MCF 10A (cell line): ENCODE data around the gene THADA. TPM values are rescaled to one million over a fixed set of nuclear protein-coding genes. Genes with fewer than 3 reads are reported as not detected.

Experiments used
- BruUV-seq: library from RNA; stranded (reverse); fragments of 400-500 nt; replicated peaks from 2 replicates; lab custom pipeline; 2021; lab: Mats Ljungman, UMichigan
- CTCF ChIA-PET: fragments of 300-600 bp; sonication (Branson Sonifier 250); formaldehyde crosslinking; extraction: SDS; loops from one replicate; lab custom pipeline; 2021; ENCODE audit warnings: antibody characterized with exemption, inconsistent platforms; lab: Yijun Ruan, JAX
- POLR2A ChIA-PET: fragments of 300-600, 350-650 bp; sonication (Branson Sonifier 250); formaldehyde crosslinking; extraction: SDS; loops from one replicate; lab custom pipeline; 2020; ENCODE audit warnings: antibody characterized with exemption, inconsistent platforms; lab: Yijun Ruan, JAX
- DNase-seq: peaks from one replicate; pipeline ENCODE4 v3.0.0-alpha.2; 2018; ENCODE audit not compliant: unreplicated experiment
- H3K27ac Mint-ChIP-seq: one replicate; pipeline ENCODE4 v1.8.0; 2022; ENCODE audit warnings: mild to moderate bottlenecking, low read depth, mixed read lengths; ENCODE audit not compliant: unreplicated experiment
- H3K27me3 Mint-ChIP-seq: one replicate; pipeline ENCODE4 v1.8.0; 2022; ENCODE audit warnings: mixed read lengths; ENCODE audit not compliant: insufficient read depth, unreplicated experiment
- H3K36me3 Mint-ChIP-seq: one replicate; pipeline ENCODE4 v1.8.0; 2022; ENCODE audit warnings: mild to moderate bottlenecking, moderate library complexity, mixed read lengths; ENCODE audit not compliant: insufficient read depth, unreplicated experiment
- H3K4me1 Mint-ChIP-seq: one replicate; pipeline ENCODE4 v1.8.0; 2022; ENCODE audit warnings: mixed read lengths; ENCODE audit not compliant: insufficient read depth, unreplicated experiment
- H3K4me3 Mint-ChIP-seq: one replicate; pipeline ENCODE4 v1.8.0; 2022; ENCODE audit warnings: mild to moderate bottlenecking, moderate library complexity, mixed read lengths; ENCODE audit not compliant: unreplicated experiment
- H3K9me3 Mint-ChIP-seq: one replicate; pipeline ENCODE4 v1.8.0; 2022; ENCODE audit warnings: mixed read lengths; ENCODE audit not compliant: unreplicated experiment
- CTCF ChIP-seq: fragments of 200-600 bp; IDR thresholded peaks from one replicate; pipeline ENCODE4 v1.8.0; 2022; ENCODE audit warnings: antibody characterized with exemption, mild to moderate bottlenecking; ENCODE audit not compliant: unreplicated experiment
- intact Hi-C: fragments of 100-400 bp; cut with micrococcal nuclease; formaldehyde crosslinking; loops from 2 replicates; pipeline ENCODE4 v1.14.1; 2022
- total RNA-seq: library from RNA; stranded (reverse); gene quantifications from 2 replicates; pipeline ENCODE4 v1.2.3, GENCODE V29; 2022

THADA gene
- total RNA-seq, 1 experiment from 2014 or later: 49.8 TPM

- Mint-ChIP-seq H3K4me1 (peaks cover 6% of the 10 kb centered on the region), H3K27me3 (no peaks in the 10 kb centered on the region), H3K9me3 (no peaks in the 10 kb centered on the region), H3K27ac (no peak overlapping the region), H3K36me3 (peaks cover 6% of the 10 kb centered on the region), H3K4me3 (no peak overlapping the region)
- POLR2A ChIA-PET: interaction anchor here (1.3 kb wide), 2 partner anchors 9 to 12 kb away, joined by 3 to 4 read pairs; no protein-coding TSS in a partner anchor
- TF ChIP-seq CTCF: no peak
- no peak for DNase-seq
- intact Hi-C loops: no loop called here
- CTCF ChIA-PET: interaction anchor here (0.8 kb wide), 1 partner anchor 77 kb away, joined by 3 read pairs; no protein-coding TSS in a partner anchor
- no TSS peak for BruUV-seq
Observed at GRCh38 chr2:43209204-43209717, 386.6 kb downstream of the THADA start.

GRCh38 chr2:43207553-43208300 lies 388.1 kb downstream of the THADA start:
- TF ChIP-seq CTCF: no peak
- CTCF ChIA-PET: interaction anchor here (1.1 kb wide), 2 partner anchors 130 to 182 kb away, joined by 3 to 5 read pairs; no protein-coding TSS in a partner anchor
- peak; percentile 55 for DNase-seq
- Mint-ChIP-seq H3K4me1 (peaks cover 1% of the 10 kb centered on the region), H3K9me3 (no peaks in the 10 kb centered on the region), H3K4me3 (no peak overlapping the region), H3K27me3 (no peaks in the 10 kb centered on the region), H3K27ac (no peak overlapping the region), H3K36me3 (no peaks in the 10 kb centered on the region)
- POLR2A ChIA-PET: interaction anchor here (0.5 to 1.1 kb wide), 4 partner anchors 12 to 107 kb away, joined by 3 to 5 read pairs (median 3); no protein-coding TSS in a partner anchor
- no TSS peak for BruUV-seq
- intact Hi-C loops: no loop called here

- BruUV-seq: no TSS peak
- DNase-seq: no peak
- Mint-ChIP-seq H3K27ac (no peak overlapping the region), H3K4me3 (no peak overlapping the region), H3K4me1 (no peaks in the 10 kb centered on the region), H3K27me3 (no peaks in the 10 kb centered on the region), H3K36me3 (no peaks in the 10 kb centered on the region), H3K9me3 (no peaks in the 10 kb centered on the region)
- ChIA-PET POLR2A (interaction anchor here (0.6 to 1.1 kb wide), 3 partner anchors 13 to 90 kb away, joined by 3 to 5 read pairs (median 3); no protein-coding TSS in a partner anchor), CTCF (interaction anchor here (0.5 to 1.1 kb wide), 4 partner anchors 23 to 283 kb away, joined by 3 to 5 read pairs (median 3); no protein-coding TSS in a partner anchor)
- intact Hi-C loops: no loop called here
- TF ChIP-seq CTCF: no peak
Observed at GRCh38 chr2:43206602-43207001, 389.2 kb downstream of the THADA start.

GRCh38 chr2:43203373-43203772 lies 392.5 kb downstream of the THADA start:
- Mint-ChIP-seq H3K27me3 (no peaks in the 10 kb centered on the region), H3K4me3 (no peak overlapping the region), H3K9me3 (no peaks in the 10 kb centered on the region), H3K4me1 (peaks cover 10% of the 10 kb centered on the region), H3K36me3 (no peaks in the 10 kb centered on the region), H3K27ac (no peak overlapping the region)
- ChIA-PET POLR2A (interaction anchor here (0.7 to 2.0 kb wide), 3 partner anchors 10 to 23 kb away, joined by 3 to 7 read pairs (median 3); no protein-coding TSS in a partner anchor), CTCF (interaction anchor here (0.6 to 1.1 kb wide), 5 partner anchors 13 to 34 kb away, joined by 3 to 4 read pairs (median 4); no protein-coding TSS in a partner anchor)
- no peak for DNase-seq
- no TSS peak for BruUV-seq
- TF ChIP-seq CTCF: no peak
- intact Hi-C loops: no loop called here
